ENCODE measurements around the gene CFAP77. TPM values are rescaled to one million over a fixed set of nuclear protein-coding genes. Genes with fewer than 3 reads are reported as not detected.

CFAP77 gene
- total and polyA plus RNA-seq, 12 donors, result 0.53 to 4.3 (median 1.3) TPM

GRCh38 chr9:132555528-132555927 lies 145.5 kb downstream of the CFAP77 start:
- H3K4me1 ChIP-seq, result peaks cover 0 to 8% (median 4%) of the 10 kb centered on the region in 9 donors
- no peaks in the 10 kb centered on the region for H3K9me3 ChIP-seq
- ATAC-seq (no peak), DNase-seq (no peak)
- no peak for TF ChIP-seq CTCF (IDR thresholded peaks at IDR 0.05)
- peaks cover 0 to 19% (median 6%) of the 10 kb centered on the region in 7 donors for H3K27me3 ChIP-seq
- no peaks in the 10 kb centered on the region for H3K36me3 ChIP-seq
- 75 to 78% methylated on average over 8 of the region's 8 CpGs for WGBS, 2 donors
- no peak overlapping the region for H3K4me3 ChIP-seq
- intact Hi-C loops (cut with DNase I), result no loop called here
- no peak overlapping the region for H3K27ac ChIP-seq

GRCh38 chr9:132556235-132556634 lies 146.2 kb downstream of the CFAP77 start:
- WGBS, 2 donors, result 67 to 80% methylated on average over 6 of the region's 6 CpGs

DNA sequence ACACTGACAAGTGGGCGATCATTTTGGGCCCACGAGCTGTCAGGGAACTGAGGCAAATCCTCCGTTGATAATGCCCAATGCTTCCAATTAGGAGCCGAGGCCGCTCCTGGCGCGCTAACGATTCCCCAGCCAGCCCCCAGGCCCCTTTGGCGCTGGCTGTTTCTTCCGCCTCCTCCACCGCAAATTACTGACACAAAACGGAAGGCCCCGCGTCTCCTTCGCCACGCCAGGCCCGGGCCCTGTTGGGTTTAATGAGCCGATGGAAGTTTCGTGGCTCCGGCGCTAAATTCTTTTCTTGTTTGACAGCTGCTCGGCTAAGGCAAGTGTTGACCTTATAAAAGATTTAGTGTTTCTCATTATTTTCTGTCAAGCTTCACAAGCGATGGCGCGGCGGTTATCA lies 146.7 kb downstream of the CFAP77 start:
- no peak for ATAC-seq
- Histone ChIP-seq H3K4me1 (peaks cover 0 to 18% (median 11%) of the 10 kb centered on the region in 9 donors), H3K9me3 (no peaks in the 10 kb centered on the region), H3K27me3 (peaks cover 0 to 19% (median 6%) of the 10 kb centered on the region in 7 donors), H3K4me3 (no peak overlapping the region), H3K27ac (no peak overlapping the region), H3K36me3 (no peaks in the 10 kb centered on the region)
- 77 to 84% methylated on average over 26 of the region's 26 CpGs for WGBS, 2 donors
- intact Hi-C loops (cut with DNase I), result no loop called here
- no peak for DNase-seq
- no peak for TF ChIP-seq CTCF (IDR thresholded peaks at IDR 0.05)

More at GRCh38 chr9:132556235-132556634, 146.2 kb downstream of the CFAP77 start:
- DNase-seq (no peak), ATAC-seq (no peak)
- no peak overlapping the region for H3K27ac ChIP-seq
- H3K36me3 ChIP-seq, result no peaks in the 10 kb centered on the region
- H3K4me1 ChIP-seq, result peaks cover 0 to 15% (median 10%) of the 10 kb centered on the region in 9 donors
- no peak for TF ChIP-seq CTCF (IDR thresholded peaks at IDR 0.05)
- H3K9me3 ChIP-seq, result no peaks in the 10 kb centered on the region
- peaks cover 0 to 19% (median 6%) of the 10 kb centered on the region in 7 donors for H3K27me3 ChIP-seq
- no peak overlapping the region for H3K4me3 ChIP-seq
- intact Hi-C loops (cut with DNase I), result no loop called here

GRCh38 chr9:132557159-132557558 lies 147.1 kb downstream of the CFAP77 start:
- 89 to 92% methylated on average over 15 of the region's 15 CpGs for WGBS, 2 donors
- ATAC-seq, result no peak

More at GRCh38 chr9:132557159-132557558, 147.1 kb downstream of the CFAP77 start:
- no peak for TF ChIP-seq CTCF (IDR thresholded peaks at IDR 0.05)
- peaks cover 0 to 19% (median 6%) of the 10 kb centered on the region in 7 donors for H3K27me3 ChIP-seq
- H3K9me3 ChIP-seq, result no peaks in the 10 kb centered on the region
- no peak overlapping the region for H3K4me3 ChIP-seq
- H3K27ac ChIP-seq, result no peak overlapping the region
- intact Hi-C loops (cut with DNase I), result no loop called here
- DNase-seq, result no peak
- H3K36me3 ChIP-seq, result no peaks in the 10 kb centered on the region
- peaks cover 0 to 22% (median 15%) of the 10 kb centered on the region in 9 donors for H3K4me1 ChIP-seq

Data from heart right ventricle (tissue), 16 donors.